OCI-LY7 (cell line): Measurements from ENCODE around the gene ALAS2.

Source experiments
- CTCF ChIP-seq: fragments of 200-600 bp; sonication (generic); conservative IDR thresholded peaks from 2 replicates; pipeline ENCODE4 v1.5.1; 2014; ENCODE audit warnings: mild to moderate bottlenecking, antibody characterized with exemption, low read length, moderate library complexity, mixed read lengths
- EZH2phosphoT487 ChIP-seq: fragments of 200-600 bp; sonication (generic); IDR thresholded peaks from 2 replicates; pipeline ENCODE4 v1.6.1; 2018; ENCODE audit warnings: low read depth, borderline replicate concordance, mild to moderate bottlenecking, mixed run types, antibody characterized with exemption, low read length, moderate library complexity, mixed read lengths

- TF ChIP-seq CTCF (no peak), EZH2phosphoT487 (no peak)
Measured at GRCh38 chrX:55004231-55004630, 26.5 kb downstream of the ALAS2 start.
